Hematopoietic multipotent progenitor cell treated with erythropoietin and hydrocortisone succinate and interleukin-3 and kit ligand, for 15 days (in vitro differentiated cells): Measurements from ENCODE around the gene GRK4.
"Not testable (repeated sequence)": the region's sequence is repeated elsewhere in the genome, so short reads cannot be mapped to it uniquely, and the experiment has no call there.

ENCODE experiments used
- DNase-seq: peaks from one replicate; pipeline ENCODE4 v3.0.0-alpha.2; 2015; ENCODE audit warnings: low spot score

Gene GRK4

DNA sequence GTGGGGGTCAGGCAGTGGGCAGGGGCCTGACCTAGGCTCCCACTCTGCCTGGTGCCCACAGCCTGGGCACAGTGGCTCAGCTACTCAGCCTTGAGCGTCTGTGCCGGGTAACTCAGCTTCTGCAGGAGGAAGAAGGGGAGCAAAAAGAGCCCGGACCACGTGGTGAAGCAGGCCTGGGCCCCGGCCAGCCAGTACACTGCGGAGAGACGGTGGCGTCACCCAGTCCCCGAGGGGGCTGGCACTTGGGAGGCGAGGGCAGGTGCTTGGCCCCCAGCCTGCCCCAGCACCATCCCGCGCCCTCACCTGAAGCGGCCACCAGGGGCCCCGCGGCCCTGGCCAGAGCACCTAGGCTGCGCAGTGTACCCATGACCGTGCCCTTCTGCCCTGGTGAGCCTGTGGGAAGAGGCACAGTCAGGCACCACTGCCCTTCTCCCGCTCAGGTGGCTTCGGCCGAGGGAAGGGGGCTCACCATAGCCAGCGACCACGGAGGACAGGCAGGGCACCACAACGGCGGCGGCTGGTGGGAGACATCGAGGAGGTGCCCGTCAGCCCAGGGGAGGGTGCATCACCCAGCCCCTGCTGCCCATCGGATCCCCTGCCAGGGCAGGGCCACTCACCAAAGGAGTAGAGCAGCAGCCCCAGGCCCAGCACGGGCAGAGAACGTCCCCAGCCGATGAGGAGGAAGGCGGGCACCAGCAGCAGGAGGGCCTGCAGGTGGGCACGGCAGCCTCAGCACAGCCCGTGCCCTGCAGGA is 32.4 kb upstream of the GRK4 start:
- DNase-seq, result no peak

DNA sequence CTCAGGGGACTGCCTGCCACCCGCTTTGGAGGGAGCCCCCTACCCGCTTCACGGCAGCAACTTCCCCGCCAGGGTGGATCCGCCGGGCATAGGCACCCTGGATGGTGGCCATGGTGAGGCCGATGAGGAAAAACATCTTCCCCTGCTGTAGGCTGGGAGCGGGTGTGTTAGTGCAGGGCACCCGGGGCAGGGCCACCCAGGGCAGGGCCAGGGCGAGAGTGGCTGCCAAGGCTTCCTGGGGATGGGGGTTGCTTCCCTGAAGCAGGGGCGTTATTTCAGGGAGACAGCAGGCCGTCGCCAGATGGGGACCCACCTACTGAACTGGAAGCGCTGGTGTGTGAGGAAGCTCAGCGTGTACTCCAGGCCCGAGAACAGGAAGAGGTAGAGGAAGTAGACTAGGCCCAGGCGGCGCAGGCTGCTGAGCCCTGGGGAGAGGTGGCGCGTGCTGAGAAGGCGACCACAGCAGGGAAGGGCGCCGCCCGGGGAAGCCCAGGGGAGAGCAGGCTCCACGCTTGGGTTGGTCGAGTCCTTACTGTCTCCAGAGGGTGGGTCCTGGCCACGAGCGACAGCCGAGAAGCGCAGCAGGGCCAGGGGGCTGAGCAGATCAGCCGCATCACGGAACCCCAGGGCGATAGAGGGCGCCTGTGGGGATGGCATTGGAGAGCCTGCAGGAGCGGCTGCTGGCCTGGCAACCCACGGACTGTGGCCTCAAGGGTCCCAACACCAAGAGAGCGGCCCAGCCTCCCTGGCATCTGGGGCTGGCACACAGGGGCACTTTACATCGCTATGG is 31.7 kb upstream of the GRK4 start:
- no peak for DNase-seq

DNA sequence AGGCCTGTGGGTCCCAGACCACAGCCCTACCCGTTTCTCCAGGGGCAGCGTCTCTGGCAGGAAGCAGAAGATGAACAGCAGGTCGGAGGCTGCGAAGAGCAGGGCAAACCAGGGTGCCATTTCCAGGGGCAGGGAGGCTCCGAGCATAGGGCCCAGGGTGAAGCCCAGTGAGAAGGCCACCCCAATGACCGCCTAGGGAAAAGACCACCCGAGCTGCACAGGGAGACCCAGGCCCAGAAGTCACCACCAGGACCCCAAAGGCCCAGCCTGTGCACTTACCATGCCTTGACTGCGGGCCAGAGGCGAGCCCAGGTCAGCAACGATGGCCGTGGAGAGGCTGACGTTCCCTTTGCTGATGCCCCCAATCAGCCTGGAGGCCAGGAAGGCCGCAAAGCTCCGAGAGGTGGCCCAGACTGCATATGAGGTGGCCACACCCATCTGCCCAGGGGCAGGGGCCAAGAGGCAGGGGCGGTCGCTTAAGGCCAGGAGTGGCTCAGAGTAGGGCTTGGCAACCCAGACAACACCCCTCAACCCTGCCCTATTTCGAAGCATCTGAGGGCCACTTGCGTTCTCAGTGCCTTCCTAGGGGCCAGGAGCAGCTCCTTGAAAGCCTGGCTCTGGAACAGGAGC is 30.9 kb upstream of the GRK4 start:
- no peak for DNase-seq

DNA sequence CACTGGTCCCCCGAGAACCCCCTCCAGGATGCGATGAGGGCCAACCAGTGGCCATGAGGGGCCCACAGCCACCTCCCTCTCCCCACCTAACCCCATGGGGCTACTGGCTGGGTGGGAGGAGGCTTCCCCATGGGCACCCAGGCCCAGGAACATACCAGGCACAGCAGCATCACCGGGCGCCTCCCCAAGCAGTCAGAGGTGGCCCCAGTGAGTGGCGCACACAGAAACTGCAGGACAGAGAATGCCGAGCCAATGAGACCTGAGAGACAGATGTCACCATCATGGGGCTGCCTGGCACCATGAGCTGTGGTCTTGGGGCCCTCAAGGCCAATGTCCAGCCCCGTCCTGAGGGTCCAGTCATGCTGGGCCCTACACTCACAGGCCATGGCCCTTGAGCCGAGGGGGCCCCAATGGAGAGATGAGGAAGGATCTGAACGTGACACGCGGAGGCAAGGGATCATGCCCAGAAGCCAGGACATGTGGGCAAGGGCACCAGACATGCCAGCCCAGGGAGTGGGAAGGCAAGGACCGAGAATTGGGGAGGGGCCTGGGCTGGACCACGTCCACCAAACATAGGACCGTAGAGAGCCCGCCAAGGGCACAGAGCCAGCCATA is 30.3 kb upstream of the GRK4 start:
- DNase-seq, result no peak

DNA sequence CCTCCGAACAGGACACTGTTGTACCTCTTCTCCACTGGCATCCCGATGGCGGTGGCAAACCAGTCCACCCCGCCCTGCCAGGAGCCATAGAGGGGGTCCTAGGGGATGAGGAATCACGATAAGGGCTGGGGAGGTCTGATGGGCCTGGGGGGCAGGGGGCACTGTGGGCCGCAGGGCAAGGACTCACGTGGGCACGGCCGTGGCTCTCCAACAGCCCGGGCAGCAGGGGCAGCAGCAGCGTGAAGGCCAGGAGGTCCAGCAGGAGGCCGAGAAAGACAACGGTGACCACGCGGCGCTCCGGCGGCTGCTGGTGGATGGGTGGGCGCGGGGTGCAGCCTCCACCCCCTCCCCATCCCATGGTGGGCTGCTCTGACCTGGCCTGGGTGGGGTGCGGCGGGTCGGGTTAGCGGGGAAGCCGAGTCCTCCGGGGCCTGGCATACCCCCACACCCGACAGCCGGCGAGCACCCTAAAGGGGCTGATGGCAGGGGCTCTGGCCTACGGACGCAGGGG is 29.8 kb upstream of the GRK4 start:
- no peak for DNase-seq

DNA sequence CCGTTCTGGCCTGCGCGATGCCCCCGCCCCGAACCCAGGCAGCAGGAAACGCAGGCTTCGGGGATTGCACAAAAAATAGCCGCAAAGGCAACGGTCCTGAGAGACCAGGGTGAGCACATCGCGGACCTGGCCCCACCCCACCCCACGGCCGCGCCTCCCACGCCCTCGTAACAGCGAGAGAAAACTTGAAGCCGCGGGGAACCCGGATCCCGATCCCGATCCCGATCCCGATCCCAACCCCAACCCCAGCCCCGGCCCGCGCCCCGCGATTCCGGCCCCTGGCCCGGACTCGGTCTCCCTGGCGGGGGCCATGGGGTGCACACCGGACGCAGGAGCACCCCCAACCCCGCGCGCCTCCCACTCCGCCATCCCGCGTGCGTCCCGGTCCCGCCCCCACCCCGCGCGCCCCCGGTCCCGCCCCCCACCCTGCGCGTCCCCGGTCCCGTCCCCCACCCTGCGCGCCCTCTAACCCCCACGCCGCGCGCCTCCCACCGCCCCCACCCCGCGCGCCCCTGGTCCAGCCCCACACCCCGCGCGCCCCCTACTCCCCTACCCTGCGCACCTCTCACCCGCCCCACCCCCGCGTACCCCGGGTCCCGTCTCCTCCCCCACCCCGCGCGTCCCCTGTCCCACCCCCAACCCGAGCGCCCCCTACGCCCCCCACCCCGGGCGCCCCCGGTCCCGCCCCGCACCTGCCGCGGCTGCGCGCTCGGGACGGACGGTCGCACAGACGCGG is 29.1 kb upstream of the GRK4 start:
- peak; percentile 15 for DNase-seq

DNA sequence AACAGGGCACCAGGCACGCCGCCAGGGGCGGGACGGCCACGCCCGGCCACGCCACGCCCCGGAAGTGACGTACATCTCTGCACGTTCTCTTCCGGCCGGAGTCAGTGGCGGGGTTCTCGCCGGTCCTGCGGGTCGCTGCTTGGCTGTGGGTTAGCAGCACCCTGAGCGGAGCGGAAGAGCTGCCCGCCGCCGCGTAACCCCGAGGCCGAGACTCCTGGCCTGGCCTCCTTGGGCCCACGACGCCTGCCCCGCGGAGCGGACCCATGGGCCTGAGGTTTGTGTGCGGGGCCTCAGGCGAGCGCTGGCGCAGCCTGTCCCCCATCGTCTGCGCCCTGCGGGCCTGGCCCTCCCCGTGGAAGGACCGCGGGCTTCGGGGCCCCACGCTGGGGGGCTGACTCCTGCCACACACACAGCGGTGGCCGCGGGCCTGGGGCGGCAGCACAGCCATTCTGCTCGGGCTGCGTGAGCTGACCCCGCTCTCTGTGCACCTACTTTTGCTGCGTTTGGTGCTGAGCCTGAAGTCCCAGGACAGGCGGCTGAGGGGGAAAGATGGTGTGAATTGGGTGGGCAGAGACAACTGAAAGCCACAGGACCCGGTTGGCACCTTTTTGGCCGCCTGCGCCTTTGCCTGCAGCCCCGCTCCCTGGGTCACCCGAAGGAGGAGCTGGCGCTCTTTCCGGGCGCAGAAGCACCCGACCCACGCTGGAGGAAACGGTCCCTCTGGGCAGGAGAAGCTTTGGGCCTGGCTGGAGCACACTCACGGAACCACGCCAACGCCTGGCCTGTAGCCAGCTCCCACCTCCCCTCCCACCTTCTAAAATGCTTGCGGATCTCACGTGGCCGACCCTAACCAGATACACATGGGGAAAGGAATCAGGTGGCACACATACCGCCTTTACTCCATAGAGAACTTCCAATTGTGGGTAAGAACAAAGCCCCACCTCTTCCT is 28.3 kb upstream of the GRK4 start:
- DNase-seq, result peak; percentile 93

DNA sequence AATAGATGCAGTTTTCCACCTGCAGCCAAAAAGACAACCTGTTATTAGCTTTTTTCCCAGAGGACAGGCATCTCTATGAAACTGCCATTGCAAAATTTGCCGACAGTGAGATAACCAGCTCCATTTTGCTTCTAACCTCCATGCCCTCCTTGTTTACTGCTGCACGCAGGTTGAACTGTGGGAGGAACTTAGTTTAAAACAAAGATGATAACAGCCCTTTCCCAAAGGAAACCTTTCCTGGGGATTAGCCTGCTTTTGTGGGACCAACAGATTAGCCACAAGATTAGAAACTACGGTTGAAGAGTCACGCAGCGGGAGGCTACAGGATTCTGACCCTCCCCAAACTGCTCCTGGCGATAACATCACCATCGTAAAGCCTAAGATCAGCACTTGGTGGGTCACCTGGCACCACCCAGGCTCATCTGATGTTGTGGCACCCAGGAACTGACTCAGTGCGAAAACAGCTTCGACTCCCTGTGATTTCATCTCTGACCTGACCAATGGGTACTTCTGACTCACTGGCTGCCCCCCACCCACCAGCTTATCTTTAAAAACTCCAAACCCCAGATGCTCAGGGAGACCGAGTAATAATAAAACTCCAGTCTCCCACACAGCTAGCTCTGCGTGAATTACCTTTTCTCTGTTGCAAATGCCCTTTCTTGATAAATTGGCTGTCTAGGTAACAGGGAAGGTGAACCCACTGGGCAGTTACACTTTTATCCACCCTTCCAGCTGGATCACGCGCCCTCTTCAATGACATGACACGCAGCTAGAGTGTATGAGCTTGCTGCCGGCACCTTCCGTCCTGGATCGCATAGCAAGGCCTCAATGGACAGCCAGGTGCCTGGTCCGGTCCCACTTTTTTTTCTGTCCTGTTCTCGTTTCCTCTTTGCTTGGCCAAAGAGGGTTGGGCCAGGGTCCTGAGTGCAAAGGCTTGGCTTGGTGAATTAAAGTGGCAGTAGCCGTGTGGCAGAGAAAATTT is 27.3 kb upstream of the GRK4 start:
- DNase-seq, result no peak

DNA sequence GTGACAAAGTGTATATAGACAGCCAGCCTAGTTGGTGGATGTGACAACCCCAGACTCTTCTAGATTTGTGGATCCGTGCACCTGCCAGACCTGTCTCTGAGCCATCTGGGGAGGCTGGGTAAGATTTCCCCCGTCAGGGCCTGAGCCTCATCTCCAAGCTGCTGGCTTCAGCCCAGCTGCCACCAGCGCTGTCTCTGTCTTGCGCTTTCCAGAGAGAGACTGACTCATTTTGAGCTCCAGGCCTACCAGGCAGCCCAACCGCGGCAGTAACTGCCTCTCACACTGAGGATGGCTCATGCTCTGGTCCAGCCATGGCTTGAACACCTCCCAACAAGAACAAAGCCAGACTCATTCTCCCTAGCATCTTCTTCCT is 26.6 kb upstream of the GRK4 start:
- DNase-seq, result no peak

DNA sequence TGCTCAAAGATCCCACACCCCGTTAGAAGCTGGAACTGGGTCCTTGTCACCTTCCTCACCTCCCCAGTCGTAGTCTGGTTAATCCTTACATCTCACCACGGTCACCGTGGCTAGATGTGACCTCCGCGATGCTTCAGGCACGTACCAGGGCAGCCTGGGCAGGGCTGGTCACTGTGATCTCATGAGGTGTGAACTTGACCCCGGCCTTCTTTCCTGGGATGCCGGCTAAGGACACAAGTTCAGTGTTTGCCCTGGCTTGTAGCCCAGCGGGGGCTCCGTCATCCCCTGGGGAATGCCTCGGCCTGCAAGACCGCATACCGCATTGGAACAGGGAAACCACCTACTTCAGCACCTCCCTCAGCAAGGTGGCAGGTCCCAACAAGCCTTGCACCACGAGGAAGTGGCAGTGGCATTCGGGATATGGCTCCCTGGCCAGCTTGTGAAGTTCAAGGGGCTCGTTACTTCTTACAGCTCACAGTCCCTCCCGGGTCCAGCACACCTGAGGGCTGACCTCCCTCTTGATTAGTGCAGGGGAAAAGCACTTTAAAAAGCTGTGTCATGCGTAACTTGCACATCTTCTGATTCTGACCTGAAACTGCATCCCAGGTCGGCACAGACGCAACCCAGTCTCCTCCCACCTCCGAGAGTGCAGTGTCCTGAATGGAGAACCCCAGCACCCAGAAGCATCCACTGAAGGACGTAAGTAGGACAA is 26.1 kb upstream of the GRK4 start:
- no peak for DNase-seq

DNA sequence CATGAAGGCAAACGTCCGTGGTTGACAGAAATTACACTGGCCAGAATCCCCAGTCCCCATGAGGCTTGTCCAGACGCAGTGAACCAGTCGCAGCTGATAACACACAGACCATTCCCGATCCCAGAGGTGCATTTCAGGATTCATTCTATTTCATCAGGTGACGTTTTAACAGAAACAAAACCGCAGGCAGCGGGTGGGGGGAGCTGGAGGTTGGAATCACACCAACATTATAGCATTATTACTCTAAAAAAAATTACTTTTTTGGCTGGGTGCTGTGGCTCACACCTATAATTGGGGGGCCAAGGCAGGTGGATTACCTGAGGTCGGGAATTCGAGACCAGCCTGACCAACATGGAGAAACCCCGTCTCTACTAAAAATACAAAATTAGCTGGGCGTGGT is 25.4 kb upstream of the GRK4 start:
- DNase-seq, result no peak

DNA sequence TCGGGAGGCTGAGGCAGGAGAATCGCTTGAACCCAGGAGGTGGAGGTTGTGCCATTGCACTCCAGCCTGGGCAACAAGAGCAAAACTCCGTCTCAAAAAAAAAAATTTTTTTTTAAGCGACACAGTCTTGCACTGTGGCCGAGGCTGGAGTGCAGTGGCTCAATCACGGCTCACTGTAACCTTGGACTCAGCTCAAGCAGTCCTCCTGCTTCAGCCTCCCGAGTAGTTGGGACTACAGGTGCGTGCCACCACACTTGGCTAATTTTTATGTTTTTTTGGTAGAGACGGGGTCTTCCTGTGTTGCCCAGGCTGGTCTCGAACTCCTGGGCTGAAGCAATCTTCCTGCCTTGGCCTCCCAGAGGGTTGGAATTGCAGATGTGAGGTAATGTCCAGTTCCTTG is 25.0 kb upstream of the GRK4 start:
- DNase-seq, result not testable (repeated sequence)

DNA sequence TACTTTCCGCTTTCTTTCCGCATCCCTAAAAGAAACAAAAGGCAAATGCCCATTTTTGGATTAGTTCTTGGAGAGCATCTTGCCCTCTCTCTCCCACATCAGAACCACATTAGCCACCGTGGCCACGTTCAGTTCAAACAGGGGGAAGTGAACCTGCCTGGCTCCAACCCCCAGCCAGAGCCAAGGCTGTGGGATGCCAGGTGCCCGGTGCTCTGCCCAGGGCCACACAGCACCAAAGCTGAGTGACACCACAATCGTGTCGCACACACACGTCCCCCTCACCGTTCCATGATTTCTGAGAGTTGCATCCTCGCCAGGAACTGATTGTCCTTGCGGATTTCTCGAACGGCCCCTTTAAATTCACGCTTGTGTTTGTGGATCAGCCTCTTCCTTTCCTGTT is 24.5 kb upstream of the GRK4 start:
- DNase-seq, result no peak

DNA sequence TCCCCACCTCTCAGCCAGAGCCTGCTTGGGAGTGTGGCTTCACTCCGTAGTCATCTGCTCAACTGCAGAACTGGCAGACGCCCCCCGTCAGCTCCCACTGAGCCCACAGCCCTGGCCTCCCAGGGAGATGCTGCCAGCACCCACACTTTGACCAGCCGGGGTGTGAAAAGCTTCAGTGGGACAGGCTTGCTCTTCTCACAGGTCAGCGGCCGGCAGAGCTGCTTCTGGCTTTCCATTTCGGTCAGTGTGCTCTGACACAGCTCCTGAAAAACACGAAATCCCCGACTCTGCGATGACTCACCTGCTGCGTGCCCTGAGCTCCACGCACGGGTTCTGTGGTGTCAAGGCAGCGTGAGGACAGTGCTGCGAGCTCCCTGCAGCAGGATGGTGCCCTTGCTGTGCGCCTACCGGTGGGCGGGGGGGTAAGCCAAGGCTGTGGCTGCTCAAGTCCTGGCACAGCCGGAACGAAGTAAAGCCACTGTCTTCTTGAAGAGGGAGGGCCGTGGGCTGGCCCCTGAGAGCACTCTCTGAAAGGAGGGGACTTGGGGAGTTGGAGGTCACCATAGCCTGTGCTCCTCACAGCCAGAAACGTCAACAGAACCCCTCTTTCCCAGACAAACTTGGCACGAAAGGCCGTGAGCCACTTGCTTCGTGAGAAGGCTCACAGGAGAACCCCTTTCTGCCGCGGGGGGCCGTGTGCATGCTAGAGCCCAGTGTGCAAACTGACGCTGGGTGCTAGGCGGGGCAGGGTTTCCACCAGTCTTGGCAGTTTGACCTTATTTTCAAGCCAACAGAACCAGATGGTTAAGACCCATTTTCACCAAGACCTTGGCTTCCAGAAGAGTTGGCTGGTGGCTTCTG is 23.8 kb upstream of the GRK4 start:
- no peak for DNase-seq

DNA sequence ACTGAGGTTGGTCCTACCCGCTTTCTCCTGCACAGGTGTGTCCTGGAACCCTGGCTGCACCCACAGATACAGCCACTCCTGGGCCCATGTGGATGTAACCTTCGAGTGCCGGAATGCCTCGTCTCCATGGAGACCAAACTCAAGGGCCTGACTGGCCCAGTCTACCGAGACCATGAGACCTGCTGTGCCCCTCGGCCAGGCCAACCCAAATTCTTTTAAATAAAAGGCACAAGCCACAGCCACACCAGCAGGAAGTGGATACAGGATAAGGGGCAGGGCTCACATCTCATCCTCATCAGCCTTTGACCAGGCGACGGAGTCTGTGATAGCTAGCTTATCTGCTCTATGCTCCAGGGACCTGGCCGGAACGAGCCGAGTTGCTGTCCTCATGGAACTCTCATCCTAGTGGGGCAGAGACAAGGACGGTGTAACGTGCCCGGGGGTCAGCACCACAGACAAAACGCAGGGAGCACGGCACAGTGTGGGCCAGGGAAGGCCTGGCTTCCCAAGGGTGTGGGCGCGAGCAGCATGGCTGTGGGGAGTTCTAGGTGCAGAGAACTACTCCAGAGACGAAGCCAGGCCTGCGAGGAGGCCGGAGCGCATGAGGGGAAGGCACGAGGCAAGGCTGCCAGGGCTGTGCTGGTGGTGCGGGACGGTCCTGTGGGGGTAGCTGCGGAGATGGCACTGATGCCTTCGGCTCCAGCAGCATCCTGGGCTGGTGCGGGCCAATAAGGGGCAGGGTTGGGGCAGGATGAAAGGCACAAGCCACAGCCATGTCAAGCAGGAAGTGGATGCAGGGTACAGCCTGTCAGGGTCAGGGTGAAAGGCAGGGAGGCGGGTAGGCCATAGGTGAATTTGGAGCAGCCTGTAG is 22.9 kb upstream of the GRK4 start:
- no peak for DNase-seq

DNA sequence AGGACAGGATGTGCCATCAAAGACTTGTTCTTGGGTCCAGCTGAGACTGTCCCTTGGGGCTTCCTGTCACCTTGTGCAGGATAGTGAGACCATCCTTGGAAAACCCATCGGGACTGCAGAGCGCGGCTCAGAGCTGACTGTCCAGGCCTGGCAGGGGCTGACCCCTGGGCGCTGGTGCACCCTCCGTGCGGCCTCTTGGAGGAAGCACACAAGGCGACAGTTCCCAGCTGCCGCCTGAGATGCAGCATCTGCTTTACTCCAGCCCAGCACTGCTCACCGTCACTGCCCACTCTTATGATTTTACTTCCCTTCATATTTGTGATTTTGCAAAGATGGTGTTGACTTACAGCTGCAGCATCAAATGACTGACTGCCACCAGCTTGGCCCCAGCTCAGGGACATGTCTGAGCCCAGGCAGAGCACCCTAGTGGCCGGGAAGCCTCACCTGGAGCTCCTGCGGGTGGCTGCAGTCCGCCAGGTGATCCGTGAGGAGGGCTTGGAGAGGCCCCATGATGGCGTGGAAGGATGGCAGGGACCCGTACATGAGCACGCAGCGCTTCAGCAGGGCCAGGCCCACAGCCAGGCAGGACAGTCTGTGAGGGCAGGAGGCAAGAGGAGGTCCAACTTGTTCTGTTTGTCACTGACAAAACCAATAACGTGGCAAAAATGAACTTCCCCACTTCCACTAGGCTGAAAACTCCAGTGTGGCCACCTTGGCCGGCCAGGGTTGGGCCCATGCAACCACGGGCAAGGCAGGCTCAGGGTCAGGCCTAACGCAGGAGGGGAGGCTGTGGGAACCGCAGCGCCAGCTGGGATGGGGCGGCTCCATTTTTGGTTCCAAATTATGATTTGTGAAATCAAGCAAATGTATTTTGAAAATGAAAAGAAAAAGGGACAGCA is 22.0 kb upstream of the GRK4 start:
- DNase-seq, result no peak
